Neuron (in vitro differentiated cells): ENCODE data around the gene KRTAP12-2.
"Not testable (repeated sequence)": the region's sequence is repeated elsewhere in the genome, so short reads cannot be mapped to it uniquely, and the experiment has no call there.

ENCODE experiments used
- H2AFZ ChIP-seq: one replicate; pipeline ENCODE4 v1.6.1; 2013; ENCODE audit warnings: low read depth, mild to moderate bottlenecking, inconsistent platforms, low read length, moderate library complexity
- H3K27me3 ChIP-seq: one replicate; pipeline ENCODE4 v1.6.1; 2013; ENCODE audit warnings: low read length; ENCODE audit not compliant: insufficient read depth
- H3K36me3 ChIP-seq: one replicate; pipeline ENCODE4 v1.6.1; 2013; ENCODE audit warnings: low read length; ENCODE audit not compliant: insufficient read depth
- H3K4me1 ChIP-seq: one replicate; pipeline ENCODE4 v1.6.1; 2013; ENCODE audit warnings: low read length; ENCODE audit not compliant: insufficient read depth
- H3K4me3 ChIP-seq: 2 replicates; pipeline ENCODE4 v1.5.1; 2013; ENCODE audit warnings: mild to moderate bottlenecking, low read length, moderate library complexity
- H3K9me3 ChIP-seq: one replicate; pipeline ENCODE4 v1.6.1; 2013; ENCODE audit warnings: low read length

The KRTAP12-2 gene

DNA sequence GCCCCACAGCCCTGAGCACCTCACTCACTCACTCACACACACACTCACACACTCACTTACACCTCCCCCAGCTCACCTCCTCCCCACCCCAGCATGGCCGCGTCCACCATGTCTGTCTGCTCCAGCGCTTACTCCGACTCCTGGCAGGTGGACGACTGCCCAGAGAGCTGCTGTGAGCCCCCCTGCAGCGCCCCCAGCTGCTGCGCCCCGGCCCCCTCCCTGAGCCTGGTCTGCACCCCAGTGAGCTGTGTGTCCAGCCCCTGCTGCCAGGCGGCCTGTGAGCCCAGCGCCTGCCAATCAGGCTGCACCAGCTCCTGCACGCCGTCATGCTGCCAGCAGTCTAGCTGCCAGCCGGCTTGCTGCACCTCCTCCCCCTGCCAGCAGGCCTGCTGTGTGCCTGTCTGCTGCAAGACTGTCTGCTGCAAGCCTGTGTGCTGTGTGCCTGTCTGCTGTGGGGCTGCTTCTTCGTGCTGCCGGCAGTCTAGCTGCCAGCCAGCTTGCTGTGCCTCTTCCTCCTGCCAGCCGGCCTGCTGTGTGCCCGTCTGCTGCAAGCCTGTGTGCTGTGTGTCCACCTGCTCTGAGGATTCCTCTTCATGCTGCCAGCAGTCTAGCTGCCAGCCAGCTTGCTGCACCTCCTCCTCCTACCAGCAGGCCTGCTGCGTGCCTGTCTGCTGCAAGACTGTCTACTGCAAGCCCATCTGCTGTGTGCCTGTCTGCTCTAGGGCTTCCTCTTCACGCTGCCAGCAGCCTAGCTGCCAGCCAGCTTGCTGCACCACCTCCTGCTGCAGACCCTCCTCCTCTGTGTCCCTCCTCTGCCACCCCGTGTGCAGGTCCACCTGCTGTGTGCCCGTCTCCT lies 20.1 kb downstream of the KRTAP12-2 start, which contains the start of gene KRTAP10-11:
Gene KRTAP10-11, plus strand, starts transcription at position 49 of the 856 bp plus-strand sequence. Its CDS starts 45 bp downstream, at position 94.
- H3K4me1 ChIP-seq, H3K4me3 ChIP-seq, H3K36me3 ChIP-seq, H2AFZ ChIP-seq, H3K9me3 ChIP-seq: not testable (repeated sequence)
- peaks cover 13% of the 10 kb centered on the region for H3K27me3 ChIP-seq

- Histone ChIP-seq H3K4me1 (no peaks in the 10 kb centered on the region), H3K9me3 (peaks cover 3% of the 10 kb centered on the region), H3K4me3 (no peak overlapping the region), H3K27me3 (peaks cover 13% of the 10 kb centered on the region), H3K36me3 (no peaks in the 10 kb centered on the region), H2AFZ (no peak overlapping the region)
Observed at GRCh38 chr21:44644878-44645277, 21.8 kb downstream of the KRTAP12-2 start.

- peaks cover 3% of the 10 kb centered on the region for H3K9me3 ChIP-seq
- H3K4me3 ChIP-seq = no peak overlapping the region
- no peaks in the 10 kb centered on the region for H3K4me1 ChIP-seq
- peaks cover 13% of the 10 kb centered on the region for H3K27me3 ChIP-seq
- H3K36me3 ChIP-seq = no peaks in the 10 kb centered on the region
- H2AFZ ChIP-seq = no peak overlapping the region
Observed at GRCh38 chr21:44643741-44644310, 22.9 kb downstream of the KRTAP12-2 start.

GRCh38 chr21:44640761-44641160 lies 26.0 kb downstream of the KRTAP12-2 start:
- Histone ChIP-seq H3K27me3 (no peaks in the 10 kb centered on the region), H2AFZ (no peak overlapping the region), H3K4me1 (peaks cover 10% of the 10 kb centered on the region), H3K9me3 (peaks cover 3% of the 10 kb centered on the region), H3K4me3 (no peak overlapping the region), H3K36me3 (no peaks in the 10 kb centered on the region)

GRCh38 chr21:44639331-44639655 lies 27.4 kb downstream of the KRTAP12-2 start:
- no peak overlapping the region for H2AFZ ChIP-seq
- H3K4me1 ChIP-seq = peaks cover 10% of the 10 kb centered on the region
- no peak overlapping the region for H3K4me3 ChIP-seq
- H3K9me3 ChIP-seq = peaks cover 3% of the 10 kb centered on the region
- H3K27me3 ChIP-seq = no peaks in the 10 kb centered on the region
- no peaks in the 10 kb centered on the region for H3K36me3 ChIP-seq

DNA sequence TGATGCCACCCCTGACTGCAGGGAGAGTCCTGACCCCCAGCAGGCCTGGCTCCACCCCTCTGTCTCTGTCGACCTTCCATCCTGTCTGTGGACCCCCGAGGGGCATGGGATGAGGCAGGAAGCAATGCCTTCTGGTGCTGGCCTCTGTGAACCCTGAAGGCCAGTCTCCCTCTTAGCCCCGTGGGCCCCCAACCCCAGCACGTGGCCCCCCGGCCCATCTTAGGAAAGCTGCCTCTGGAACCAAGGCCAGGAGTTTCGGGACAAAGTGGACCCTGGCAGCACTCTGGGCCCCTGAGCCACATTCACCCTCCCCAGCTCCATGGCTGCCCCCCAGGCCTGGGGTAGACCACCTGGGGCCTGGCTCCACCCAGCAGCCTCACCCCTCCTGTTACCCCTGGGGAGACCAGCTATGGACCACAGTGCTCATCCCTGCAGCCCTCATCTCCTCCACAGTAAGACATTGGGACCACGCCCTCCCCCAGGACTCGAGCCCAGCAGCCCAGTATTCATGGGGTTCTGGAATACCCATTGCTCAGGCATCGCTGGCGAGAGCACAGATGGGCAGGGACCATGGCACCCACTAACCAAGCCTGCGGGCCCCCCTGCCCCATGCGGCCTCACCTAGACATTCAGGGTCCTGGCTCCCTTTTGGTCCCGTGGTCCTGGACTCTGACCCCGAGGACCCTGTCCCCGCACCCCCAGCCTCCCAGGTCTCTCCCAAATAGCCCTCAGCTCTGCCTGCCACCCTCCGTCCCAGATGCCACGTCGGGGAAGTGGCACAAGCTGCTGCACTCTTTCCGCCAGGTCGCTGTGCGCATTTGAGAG lies 28.0 kb downstream of the KRTAP12-2 start:
- not testable (repeated sequence) for H3K27me3 ChIP-seq, H3K9me3 ChIP-seq, H3K36me3 ChIP-seq, H2AFZ ChIP-seq, H3K4me3 ChIP-seq
- peaks cover 10% of the 10 kb centered on the region for H3K4me1 ChIP-seq

DNA sequence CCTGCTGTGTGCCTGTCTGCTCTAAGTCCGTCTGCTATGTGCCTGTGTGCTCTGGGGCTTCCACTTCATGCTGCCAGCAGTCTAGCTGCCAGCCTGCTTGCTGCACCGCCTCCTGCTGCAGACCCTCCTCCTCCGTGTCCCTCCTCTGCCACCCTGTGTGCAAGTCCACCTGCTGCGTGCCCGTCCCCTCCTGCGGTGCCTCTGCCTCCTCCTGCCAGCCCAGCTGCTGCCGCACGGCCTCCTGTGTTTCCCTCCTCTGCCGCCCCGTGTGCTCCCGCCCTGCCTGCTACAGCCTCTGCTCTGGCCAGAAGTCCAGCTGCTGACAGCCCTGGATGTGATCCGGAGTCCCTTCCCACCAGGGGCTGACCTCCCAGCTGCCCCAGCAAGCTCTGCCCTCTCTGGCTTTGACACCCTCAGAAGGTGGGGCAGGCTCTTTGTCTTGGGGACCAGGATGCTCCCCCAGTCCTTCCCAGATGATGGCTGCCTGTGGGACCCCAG lies 28.8 kb downstream of the KRTAP12-2 start:
- not testable (repeated sequence) for H3K9me3 ChIP-seq, H3K4me3 ChIP-seq, H3K27me3 ChIP-seq, H3K36me3 ChIP-seq, H2AFZ ChIP-seq
- peaks cover 10% of the 10 kb centered on the region for H3K4me1 ChIP-seq

GRCh38 chr21:44637018-44637850 lies 29.5 kb downstream of the KRTAP12-2 start, which contains the start of gene KRTAP10-10:
KRTAP10-10 (plus strand) TSS chr21:44637356; CDS start chr21:44637418, 62 bp downstream.
- Histone ChIP-seq H3K9me3 (peaks cover 3% of the 10 kb centered on the region), H3K27me3 (no peaks in the 10 kb centered on the region), H3K4me3 (no peak within 1 kb of the TSS)

DNA sequence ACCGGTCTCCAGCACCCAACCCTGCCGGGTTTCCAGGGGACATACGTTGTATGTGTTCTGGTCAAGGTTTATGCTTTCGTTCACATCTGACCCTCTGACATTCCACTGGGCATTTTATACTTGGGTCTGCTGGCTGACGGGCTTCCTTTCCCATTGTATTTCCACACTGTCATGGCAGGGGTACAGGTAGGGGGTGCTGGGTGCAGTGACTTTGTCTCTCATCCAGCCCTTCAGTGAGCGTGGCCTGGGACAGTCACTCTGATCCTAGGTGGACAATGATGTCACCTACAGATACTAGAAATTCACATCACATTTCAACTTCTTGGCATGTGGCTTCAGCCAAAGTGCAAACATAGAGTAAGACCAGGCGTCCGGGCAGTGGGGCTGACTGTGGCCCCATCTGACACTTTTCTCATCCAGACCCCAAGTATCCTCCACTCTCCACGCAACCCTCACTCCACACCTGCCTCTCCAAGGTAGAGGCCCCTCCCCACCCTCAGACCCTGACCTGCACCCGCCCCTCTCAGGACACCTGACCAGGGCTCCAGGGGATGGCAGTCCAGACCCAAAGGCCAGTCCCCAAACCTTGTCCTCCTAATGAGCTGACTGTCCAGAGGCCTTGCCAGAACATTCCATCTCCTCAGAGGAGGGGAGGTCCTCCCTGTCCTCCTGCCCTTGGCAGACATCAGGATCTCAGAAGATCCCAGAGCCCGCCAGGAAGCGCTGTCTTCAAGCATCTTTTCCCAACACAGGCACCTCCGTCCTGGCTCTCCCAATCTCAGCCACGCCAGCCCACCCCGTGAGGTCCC lies 30.3 kb downstream of the KRTAP12-2 start:
- H3K4me3 ChIP-seq = no peak overlapping the region
- H3K9me3 ChIP-seq = peaks cover 3% of the 10 kb centered on the region
- peaks cover 10% of the 10 kb centered on the region for H3K4me1 ChIP-seq
- H3K27me3 ChIP-seq = no peaks in the 10 kb centered on the region
- no peaks in the 10 kb centered on the region for H3K36me3 ChIP-seq
- no peak overlapping the region for H2AFZ ChIP-seq

More at GRCh38 chr21:44637018-44637850, 29.5 kb downstream of the KRTAP12-2 start, which contains the start of gene KRTAP10-10:
- Histone ChIP-seq H3K36me3 (no peaks in the 10 kb centered on the region), H2AFZ (no peak within 1 kb of the TSS), H3K4me1 (peaks cover 10% of the 10 kb centered on the region)

GRCh38 chr21:44632067-44632466 lies 34.7 kb downstream of the KRTAP12-2 start:
- no peaks in the 10 kb centered on the region for H3K36me3 ChIP-seq
- no peaks in the 10 kb centered on the region for H3K27me3 ChIP-seq
- H3K4me3 ChIP-seq = no peak overlapping the region
- peaks cover 2% of the 10 kb centered on the region for H3K9me3 ChIP-seq
- H3K4me1 ChIP-seq = peaks cover 4% of the 10 kb centered on the region
- H2AFZ ChIP-seq = no peak overlapping the region

GRCh38 chr21:44630440-44630839 lies 36.3 kb downstream of the KRTAP12-2 start:
- Histone ChIP-seq H3K27me3 (no peaks in the 10 kb centered on the region), H3K4me3 (no peak overlapping the region), H3K36me3 (no peaks in the 10 kb centered on the region), H2AFZ (no peak overlapping the region), H3K4me1 (no peaks in the 10 kb centered on the region), H3K9me3 (peaks cover 2% of the 10 kb centered on the region)
